ENCODE results near the gene SECISBP2.

The SECISBP2 gene

DNA sequence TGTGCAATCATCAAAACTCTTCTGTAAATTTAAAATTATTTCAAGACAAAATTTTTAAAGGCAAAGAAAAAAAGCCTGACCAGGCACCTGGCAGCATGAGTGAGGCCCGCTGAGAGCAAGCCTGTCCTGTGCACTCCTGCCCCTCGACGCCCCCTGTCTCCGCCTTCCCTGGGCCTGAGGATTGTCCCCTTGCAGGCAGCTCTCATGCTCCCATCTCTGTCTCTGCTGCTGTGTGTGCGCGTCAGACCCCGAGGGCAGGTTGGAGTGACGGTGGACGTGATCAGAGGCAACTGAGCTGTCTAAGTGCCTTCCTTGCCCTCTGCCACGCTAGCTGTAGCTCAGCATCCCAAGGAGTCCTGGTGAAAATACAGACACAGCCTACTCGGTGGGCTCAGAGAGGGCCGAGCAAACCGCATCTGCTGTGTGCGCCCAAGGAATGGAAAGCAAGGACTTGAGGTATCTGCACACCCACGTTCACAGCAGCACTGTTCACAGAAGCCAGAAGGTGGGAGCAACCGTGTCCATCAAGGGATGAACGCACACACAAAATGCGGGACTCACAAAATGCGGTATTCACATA lies 65.5 kb downstream of the SECISBP2 start:
- DNase-seq = no peak

DNA sequence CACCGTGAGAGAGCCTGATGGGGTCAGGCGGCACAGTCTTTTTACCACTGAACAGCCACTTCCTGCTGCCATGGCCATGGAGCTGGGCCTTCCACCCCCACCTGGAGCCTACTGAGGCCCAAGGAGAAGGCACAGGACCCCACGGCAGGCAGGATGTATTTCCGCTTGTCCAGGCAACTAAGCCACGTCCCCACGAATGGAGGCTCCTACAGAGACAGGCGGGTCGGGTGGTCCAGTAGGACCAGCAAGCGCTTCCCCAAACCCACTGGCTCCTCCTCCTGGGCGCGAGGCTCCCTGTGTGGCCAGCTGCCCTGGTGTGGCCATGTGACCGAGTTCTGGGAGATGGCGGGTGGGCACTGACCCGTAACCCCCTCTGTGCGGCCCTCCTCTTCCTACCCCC lies 66.5 kb downstream of the SECISBP2 start:
- DNase-seq = no peak

DNA sequence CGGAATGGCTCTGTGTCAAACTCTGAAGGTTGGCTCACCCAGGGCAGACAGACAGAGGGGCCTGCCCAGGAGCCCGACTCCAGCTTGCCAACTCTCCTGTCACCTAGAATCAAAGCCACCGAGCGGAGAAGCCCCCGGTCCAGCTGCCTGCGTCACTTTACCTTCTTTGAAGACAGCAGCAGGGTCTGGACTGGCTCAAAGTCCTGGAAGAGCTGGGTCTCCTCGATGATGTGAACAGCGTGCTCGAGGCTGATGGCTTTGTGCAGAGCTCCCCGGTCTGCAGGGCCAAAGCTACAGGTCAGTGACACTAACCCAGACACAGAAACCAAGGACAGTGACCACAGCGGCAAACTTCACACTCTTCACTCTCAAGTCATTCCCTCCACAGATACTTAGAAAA lies 67.9 kb downstream of the SECISBP2 start:
- no peak for DNase-seq

DNA sequence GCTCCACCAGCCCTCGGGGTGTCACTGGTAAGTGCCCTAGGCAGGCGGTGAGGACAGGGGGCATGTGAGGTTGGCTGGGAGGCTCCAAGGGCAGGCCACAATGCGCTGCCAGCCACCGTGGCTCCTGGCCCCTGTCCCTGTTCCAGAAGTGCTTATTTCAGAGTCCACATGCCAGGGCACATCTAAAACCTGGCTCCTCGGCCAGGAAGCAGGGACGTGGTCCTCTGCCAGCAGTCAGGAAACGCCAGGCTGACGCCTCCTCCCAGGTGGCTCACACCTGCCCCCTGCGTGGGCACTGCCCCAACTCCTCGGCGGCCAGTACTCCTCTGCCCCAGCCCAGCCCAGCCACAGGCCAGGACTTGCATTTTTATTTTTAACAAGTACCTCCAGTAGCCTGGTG lies 68.5 kb downstream of the SECISBP2 start:
- no peak for DNase-seq

DNA sequence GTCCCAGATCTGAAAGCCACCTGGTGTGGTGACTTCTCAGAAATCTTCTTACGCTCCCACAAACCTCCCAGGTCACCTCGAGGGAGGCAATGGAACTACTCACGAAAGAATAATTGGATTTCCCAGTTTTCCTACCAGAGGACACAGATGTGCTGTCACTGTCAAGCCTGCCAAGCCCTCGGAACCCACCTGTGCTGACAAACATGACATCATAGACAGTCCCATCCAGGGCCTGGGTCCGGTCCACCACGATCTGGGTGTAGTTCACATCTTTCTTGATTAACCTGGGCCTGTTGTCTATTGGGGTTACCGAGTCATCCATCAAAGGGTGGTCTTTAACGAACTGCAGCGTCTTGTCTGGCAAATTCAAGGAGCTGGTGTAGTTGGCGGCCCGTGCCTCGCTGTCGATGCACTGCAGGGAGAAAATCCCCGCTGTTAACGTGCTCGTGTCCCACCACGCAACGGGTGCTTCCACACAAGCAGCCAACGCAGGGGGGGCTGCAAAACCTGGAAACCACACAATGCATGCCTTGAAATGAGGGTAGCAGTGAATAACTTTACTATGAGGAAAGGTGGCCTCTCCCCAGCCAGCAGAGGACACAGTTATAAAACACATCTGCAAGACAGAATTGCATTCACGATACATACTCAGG lies 69.0 kb downstream of the SECISBP2 start:
- DNase-seq = no peak

DNA sequence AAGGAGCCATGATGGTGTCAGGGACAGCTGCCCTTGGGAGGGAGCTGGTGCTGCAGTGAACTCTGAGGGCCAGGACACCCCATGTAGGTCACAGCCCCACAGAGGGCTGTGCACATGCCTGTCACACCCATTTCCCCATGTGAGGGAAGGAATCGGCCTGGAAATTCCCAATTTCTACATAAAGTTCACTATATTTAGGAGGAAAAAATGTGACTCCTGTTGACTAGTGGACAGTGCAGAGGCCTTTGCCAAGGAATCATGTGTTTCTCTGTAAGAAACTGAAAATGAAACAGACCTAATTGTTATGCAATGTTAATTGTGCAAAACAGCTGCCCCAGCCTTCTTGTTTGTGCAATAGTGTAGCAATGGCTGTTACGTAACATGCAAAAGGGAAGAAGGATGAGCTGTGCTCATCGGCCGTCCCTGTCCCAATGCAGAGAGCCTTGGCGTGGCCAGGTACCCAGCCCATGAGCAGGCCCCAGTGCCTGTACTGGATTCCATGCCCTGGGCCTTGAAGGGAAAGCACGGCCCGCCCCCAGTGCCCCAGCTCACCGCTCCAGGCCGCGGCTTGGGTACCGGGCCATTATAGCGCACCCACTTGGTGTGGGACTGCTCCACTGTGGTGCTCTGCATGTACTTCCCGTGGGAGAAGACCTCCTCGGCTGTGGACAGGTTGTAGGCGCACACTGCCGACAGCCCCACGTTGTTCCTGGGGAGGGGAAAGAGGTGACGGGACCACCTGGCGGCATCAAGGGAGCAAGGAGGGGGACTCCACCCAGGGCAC lies 70.0 kb downstream of the SECISBP2 start:
- DNase-seq = peak; percentile 79

DNA sequence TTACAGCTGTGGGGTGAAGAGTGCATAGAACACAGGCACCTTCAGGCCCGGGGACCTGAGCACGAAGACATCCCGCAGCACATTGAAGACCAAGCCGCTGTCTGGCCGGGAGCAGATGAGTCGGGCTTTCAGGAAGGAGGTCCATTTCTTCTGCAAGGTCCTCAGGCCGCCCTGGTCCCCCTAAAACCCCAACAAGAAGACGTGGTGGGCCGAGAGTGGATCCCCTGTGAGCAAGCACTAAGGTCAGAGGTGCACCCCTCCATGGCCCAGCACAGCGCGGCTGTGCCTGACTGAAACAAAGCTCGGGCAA lies 70.5 kb downstream of the SECISBP2 start:
- DNase-seq = no peak

DNA sequence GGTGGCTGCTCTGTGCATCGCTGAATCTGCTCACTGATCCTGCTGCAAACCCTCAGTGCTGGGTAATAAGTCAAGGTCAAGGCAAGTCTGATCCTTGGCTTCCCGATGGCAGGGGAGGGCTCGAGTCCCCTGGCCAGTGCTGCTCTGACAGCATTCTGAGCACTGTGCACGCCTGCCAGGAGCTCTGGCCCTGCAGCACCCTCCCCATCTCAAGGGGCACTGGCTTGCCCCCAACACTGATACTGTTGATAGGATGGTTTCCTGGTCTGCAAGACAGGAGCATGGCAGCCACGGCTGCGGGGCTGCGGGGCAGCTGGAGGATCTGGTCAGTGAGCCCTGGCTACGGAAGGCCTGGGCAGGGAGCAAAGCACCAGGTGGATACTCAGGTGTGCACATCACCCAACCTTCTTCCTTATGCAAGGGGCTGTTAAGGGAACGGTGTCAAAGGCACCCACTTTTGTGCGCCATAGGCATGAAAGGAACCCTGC lies 71.8 kb downstream of the SECISBP2 start:
- DNase-seq = no peak

DNA sequence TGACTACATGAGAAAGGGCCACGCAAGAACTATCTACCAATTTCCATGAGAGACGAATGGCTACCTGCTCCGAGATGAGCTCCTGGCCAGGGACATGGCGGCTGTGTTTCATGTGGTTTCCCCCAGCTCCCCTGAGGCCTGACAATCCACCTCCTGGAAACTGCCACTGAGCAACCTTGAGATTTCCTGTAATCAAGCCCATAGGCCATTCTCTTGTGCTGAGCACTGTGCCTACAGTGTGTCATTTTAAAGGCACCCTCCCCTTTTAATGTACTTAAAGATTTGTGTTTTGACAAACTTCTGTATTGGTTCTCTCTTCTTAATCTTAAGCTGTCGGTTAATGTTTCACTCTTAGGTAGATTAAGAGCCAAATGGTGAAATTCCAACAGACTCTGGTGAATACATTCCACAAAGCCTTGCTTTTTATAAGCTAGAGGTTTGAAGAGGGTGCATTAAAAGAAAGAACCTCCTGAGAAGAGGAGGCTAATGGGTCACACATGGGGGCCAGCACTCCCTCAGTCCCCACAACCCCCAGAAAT lies 72.3 kb downstream of the SECISBP2 start:
- DNase-seq = no peak

DNA sequence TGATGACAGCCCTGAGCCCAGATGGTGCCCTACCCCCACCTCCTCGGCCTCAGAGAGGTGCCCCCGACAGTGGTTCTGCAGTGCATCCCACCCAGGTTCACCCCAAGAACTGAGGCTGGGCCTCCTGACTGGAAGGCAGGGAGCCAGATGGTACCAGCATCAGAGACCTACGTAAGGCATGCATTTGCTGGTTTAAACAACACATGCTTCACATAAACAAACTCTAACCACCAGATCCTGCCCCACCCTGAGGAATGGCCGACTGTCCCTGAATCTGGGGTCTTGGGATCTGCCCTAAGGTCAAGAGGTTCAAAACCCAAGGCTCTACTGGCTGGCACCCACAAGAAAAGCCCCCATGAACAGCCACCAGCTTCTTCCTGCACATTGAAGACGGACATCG lies 73.3 kb downstream of the SECISBP2 start:
- no peak for DNase-seq

DNA sequence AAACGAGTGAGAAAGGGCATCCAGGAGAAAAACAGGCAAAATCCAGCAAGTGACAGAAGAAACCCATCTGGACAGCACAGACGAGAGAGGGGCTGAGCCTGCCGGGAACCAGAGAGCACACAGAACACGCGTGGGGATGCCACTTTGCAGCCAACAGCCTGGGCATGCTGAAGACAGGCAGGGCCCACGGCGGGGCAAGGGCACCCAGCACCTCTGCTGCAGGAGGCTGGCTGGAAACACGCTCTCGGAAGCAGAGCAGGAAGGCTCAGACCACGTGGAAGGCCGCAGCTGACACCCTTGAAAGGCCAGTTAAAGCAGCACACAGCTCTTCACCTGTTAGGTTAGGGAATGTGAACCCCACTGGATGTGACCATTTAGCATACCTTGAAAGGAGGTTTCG lies 76.1 kb downstream of the SECISBP2 start:
- no peak for DNase-seq

DNA sequence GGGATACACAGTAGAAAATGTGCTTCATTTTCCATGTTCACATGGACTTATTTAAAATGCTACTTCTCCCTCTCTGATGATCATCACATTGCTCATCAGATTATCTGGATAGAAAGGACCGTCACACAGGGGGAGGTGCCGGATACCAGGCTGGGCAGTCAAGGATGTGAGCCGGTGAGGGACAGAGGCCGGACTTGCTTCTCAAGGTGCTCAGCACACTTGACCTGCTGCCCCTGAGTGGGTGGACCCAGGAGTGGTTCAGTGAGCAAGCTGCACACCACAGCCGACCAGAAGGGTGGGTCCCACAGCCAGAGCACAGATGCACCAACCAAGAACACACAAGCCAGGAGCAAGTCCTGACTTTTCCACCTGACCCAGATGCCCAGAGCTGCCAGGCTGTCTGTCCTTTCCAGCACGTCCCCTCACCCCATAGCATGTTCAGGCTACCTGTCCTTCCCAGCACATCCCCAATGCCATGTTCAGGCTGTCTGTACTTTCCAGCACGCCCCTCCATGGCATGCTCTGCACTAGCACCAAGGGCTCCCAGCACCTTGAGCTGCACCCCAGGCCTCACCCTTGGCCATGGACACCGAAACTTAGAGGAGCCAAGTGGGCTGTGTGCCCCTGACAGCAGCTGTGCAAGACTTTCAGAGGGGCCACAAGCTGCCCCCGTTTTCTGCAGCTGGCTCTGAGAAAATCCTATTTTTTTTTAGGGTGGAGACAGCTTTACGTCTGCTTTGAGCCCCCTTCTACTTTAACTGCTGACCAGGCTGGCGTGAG lies 77.8 kb downstream of the SECISBP2 start:
- DNase-seq = no peak

DNA sequence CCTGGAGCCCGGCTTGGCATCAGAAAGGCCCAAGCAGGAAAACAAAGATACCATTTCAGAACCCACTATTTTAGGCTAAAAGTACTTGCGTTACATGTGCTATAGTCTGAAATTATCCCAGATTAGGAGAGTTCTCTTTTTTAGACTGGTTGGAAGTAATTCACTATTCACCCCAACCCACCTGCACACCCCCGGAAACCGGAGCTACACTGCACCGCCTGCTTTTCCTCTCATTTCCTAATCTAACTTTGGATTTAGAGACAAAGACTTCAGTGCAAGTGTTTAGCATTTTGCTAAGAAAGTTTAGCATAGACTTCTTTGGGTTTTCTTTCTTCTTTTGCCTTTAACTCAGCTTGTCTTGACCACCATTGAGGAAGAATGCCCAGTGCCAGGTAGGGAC lies 79.2 kb downstream of the SECISBP2 start:
- no peak for DNase-seq

DNA sequence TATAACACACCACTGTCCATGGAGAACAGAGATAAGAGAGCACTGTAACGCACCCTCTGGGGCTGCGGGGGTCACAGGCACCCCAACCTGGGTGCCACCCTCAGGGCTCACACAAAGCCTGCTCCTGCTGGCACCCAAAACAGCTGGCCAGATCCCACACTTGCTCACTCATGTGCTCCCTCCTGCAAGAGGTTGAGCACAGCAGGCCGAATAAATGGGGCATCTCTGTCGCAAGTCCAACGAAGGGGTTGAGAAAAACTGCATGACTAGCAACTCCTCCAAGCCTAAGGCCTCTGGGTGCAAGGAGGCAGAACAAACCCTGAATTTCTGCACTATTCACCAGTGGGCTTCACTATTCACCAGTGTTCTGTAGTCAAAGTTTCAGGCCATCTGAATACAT lies 80.3 kb downstream of the SECISBP2 start:
- no peak for DNase-seq

DNA sequence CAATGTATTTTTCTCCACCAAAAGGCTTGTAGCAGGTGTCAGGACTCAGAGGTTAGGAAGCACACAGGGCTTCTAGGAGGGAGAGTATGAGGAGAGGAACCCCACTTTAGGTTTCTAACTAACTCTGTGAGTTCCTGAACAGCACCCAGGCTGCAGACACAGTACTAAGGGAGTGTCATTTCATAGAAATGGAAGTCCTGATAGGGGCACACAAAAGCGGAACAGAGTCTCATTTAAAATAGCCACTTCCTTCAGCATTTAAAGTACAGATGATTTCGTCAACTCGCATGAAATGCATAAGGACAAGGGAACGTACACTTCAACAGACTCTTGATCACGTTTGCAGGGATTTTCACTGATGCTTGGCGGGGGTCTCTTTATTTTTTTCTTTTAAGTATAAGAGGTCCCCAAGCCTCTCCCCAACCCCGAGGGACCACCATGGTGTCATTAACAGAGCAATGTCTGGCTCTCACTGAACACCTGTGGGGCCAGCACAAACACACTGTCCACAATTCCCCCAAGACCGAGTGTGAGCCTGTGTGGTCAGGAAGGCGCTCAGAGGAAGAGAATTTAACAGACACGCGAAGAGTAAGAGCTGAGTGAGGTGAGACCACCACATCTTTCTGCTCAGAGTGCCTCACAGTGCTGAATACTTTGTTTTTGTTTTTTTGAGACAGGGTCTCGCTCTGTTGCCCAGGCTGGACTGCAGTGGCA lies 82.3 kb downstream of the SECISBP2 start:
- DNase-seq = peak; percentile 79

DNA sequence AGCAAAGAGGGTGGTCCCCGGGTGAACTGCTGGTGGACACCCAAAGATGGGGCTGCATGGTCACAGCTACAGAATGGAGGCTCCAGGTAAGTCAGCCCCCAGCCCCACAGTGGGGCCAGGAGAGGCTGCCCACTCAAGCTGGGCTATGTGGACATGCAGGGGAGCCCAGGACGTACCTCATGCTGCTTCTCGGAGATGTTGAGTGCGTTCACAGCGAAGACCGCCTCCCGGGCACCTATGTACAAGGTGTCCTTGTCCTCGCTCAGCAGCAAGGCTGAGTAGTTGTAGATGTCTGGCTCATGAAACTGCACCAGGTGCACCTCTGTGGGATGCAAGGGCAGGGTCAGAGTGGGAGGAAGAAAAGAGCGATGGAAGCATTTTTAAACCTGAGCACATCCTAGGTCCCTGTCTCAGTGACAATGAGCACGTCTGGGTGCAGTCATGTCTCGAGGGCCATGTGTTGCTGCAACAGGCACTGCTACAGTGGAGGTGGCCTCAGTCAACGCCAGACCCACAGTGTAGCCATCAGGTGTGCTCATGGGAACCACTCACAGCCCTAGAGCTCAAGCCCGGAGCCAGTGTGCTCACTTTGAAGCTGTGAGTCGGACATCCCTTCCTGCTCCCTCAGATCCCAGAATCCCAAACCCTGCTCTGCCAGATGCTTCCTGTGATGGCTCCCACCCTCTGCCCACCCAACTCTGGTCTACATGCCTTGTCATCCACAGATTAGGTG lies 84.6 kb downstream of the SECISBP2 start:
- no peak for DNase-seq

DNA sequence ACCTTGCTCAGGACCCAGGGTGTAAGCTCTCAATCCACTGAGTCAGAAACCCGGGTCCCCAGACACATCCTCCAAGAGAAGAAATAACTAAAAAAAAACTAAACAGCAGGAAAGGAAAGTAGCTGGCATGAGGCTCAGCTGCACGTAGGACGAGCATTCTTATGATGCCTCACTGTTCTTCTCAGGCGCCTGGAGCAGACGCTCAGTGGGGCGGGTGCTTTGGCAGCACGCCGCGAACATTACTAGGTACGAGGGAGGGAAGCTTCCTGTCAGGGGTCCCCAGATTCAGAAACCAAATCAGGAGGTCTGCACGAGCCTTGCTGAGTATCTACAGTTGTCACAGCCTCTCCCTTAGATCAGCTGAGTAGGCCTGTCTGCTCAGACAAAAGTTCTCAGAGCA lies 85.8 kb downstream of the SECISBP2 start:
- DNase-seq = no peak

DNA sequence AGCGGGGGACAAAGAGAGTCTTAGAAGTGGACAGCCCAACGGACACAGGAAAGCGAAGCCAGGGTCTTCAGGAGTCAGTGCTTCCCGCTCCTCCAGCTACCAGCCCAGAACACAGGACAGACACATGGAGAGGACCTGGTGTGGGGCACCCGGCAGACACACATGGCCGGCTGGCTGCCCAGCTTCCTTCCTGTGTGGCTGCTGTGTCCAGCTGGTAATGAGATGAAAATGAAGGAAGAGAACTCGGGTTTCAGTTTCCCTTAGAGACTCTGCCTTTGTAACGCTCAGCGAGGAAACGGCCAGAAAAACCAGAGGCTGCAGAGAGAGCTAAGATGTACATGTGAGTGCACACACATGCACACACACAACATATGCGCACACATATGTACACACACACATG lies 87.5 kb downstream of the SECISBP2 start:
- peak; percentile 27 for DNase-seq

DNA sequence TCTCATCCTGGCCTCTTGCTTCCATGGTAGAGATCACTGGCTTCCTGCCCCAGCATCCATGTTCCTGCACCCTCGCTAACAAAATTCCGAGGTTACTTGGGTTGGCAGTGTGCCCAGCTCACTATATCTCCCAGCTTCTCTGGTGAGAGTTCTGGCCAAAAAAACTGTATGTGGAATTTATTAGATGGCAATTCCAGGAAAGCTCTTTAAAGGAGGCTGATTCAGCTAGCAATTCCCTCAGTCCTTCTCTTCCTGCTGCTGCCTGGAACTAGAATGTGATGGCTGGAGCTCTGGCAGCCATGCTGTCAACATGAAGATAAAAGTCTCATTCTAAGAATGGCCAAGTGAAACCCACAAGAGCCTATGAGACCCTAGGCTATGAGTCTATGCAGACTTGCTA lies 88.8 kb downstream of the SECISBP2 start:
- no peak for DNase-seq

DNA sequence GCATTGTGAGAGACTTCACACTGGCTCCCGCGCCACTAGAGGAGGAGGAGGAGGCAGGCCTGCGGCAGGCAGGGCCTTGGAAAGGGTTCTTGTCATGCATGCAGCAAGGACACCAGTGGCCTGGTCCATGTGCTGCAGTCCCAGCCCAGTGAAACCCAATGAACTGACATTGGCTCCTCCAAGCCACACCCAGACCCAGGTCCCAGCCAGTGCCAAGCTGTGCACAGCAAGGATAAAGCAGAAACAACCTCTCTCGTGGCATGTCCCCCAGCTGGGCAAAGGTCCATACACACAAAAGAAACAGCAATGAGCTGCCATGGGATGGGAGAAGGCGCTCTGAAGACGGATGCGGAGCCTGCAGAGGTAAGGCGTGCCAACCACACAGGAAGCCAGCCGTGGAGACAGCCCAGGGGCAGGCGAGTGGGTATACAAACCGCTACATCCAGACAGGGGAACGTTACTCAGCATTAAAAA lies 90.4 kb downstream of the SECISBP2 start:
- DNase-seq = peak; percentile 87
